ENCODE measurements around the gene SLC1A1. TPM values are rescaled to one million over a fixed set of nuclear protein-coding genes. Genes with fewer than 3 reads are reported as not detected.

Gene SLC1A1
- total RNA-seq, 1 experiment from 2014 or later = 0.05 TPM

GRCh38 chr9:4573176-4573575 is 82.9 kb downstream of the SLC1A1 start:
- no peaks in the 10 kb centered on the region for H3K9me3 ChIP-seq (ENCODE audit: control insufficient read depth, insufficient read depth, low read depth, low read length)
- H3K4me1 ChIP-seq (ENCODE audit: control insufficient read depth, insufficient read depth, low read length) = no peaks in the 10 kb centered on the region
- TF ChIP-seq CTCF (IDR thresholded peaks at IDR 0.05) (no peak), REST (IDR thresholded peaks at IDR 0.05; ENCODE audit: insufficient read depth in 1 of 2, low read depth in 2 of 2, low read length in 1 of 2) (no peak), POLR2AphosphoS5 (IDR thresholded peaks at IDR 0.05; ENCODE audit: low read depth, low read length) (no peak), TCF7L2 (IDR thresholded peaks at IDR 0.05; ENCODE audit: low read depth, low read length) (no peak), SIN3A (IDR thresholded peaks at IDR 0.05; ENCODE audit: borderline replicate concordance, insufficient read depth, low read depth, low read length) (no peak)
- no peaks in the 10 kb centered on the region for H3K27me3 ChIP-seq (ENCODE audit: control insufficient read depth, insufficient read depth, low read length)
- in situ Hi-C loops (cut with HindIII; ENCODE audit: low pct_unique_long_range_greater_than_20kb, low sequenced_read_pairs) (no loop called here), intact Hi-C loops (cut with micrococcal nuclease; ENCODE audit: unreplicated experiment) (no loop called here)
- no TSS peak for BruUV-seq (replicated peaks)
- DNase-seq (ENCODE audit: low read depth, low spot score) (no peak), ATAC-seq (no peak)
- no peak overlapping the region for H3K4me3 ChIP-seq (ENCODE audit: low read depth in 2 of 2, low read length in 2 of 2)
- H3K36me3 ChIP-seq (ENCODE audit: control insufficient read depth, insufficient read depth, low read length) = no peaks in the 10 kb centered on the region
- ChIA-PET CTCF (no interaction called here), POLR2A (no interaction called here)
- no peak overlapping the region for H3K27ac ChIP-seq (ENCODE audit: low read length)

- no peaks in the 10 kb centered on the region for H3K27me3 ChIP-seq (ENCODE audit: control insufficient read depth, insufficient read depth, low read length)
- DNase-seq (ENCODE audit: low read depth, low spot score) (no peak), ATAC-seq (no peak)
- no peaks in the 10 kb centered on the region for H3K4me1 ChIP-seq (ENCODE audit: control insufficient read depth, insufficient read depth, low read length)
- TF ChIP-seq TCF7L2 (IDR thresholded peaks at IDR 0.05; ENCODE audit: low read depth, low read length) = no peak
- no peak for TF ChIP-seq POLR2AphosphoS5 (IDR thresholded peaks at IDR 0.05; ENCODE audit: low read depth, low read length)
- TF ChIP-seq REST (IDR thresholded peaks at IDR 0.05; ENCODE audit: insufficient read depth in 1 of 2, low read depth in 2 of 2, low read length in 1 of 2) = no peak
- TF ChIP-seq SIN3A (IDR thresholded peaks at IDR 0.05; ENCODE audit: borderline replicate concordance, insufficient read depth, low read depth, low read length) = no peak
- TF ChIP-seq CTCF (IDR thresholded peaks at IDR 0.05) = no peak
- ChIA-PET POLR2A (interaction anchor here (0.5 kb wide), 1 partner anchor 18 kb away, joined by 3 read pairs; no protein-coding TSS in a partner anchor), CTCF (no interaction called here)
- H3K4me3 ChIP-seq (ENCODE audit: low read depth in 2 of 2, low read length in 2 of 2) = no peak overlapping the region
- no peaks in the 10 kb centered on the region for H3K36me3 ChIP-seq (ENCODE audit: control insufficient read depth, insufficient read depth, low read length)
- no peaks in the 10 kb centered on the region for H3K9me3 ChIP-seq (ENCODE audit: control insufficient read depth, insufficient read depth, low read depth, low read length)
- in situ Hi-C loops (cut with HindIII; ENCODE audit: low pct_unique_long_range_greater_than_20kb, low sequenced_read_pairs) = no loop called here
- intact Hi-C loops (cut with micrococcal nuclease; ENCODE audit: unreplicated experiment) = no loop called here
- no TSS peak for BruUV-seq (replicated peaks)
- H3K27ac ChIP-seq (ENCODE audit: low read length) = no peak overlapping the region
These were observed 83.5 kb downstream of the SLC1A1 start for GRCh38 chr9:4573634-4574389.

All from Panc1 (cell line).